GM12874 (cell line): ENCODE results near the gene AADAT.

Source experiments
- TF ChIP-seq, protein P1 (sequence below): IDR thresholded peaks from 2 replicates; pipeline ENCODE4 v1.5.1; 2011; ENCODE audit warnings: low read depth, mild to moderate bottlenecking, control low read depth, low read length, moderate library complexity; ENCODE audit not compliant: insufficient read depth

Gene AADAT

DNA sequence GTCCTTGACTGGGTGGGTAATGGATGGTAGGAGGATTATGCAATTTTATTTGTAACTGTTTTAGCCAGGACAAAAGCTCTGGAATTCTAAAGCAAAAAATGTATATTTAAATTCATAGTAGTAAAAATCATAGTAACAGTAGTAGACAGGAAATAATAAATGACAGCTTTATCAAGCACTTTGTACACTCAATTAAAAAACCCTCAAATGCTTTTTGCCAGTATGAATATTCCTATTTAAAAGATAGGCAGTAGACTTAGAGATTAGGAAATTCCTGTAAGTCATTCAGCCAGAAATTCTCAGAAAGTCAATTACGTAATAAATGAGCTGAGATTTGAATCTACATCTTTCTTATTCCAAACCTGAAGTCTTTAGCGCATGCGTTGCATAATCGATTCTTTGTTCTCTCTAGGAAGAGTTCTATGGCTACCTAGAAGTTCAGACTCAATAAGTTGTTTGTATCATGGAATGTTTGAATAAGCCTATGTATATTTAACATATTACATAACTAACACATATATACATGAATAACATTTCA lies 2.5 kb downstream of the AADAT start:
- TF ChIP-seq, protein P1, sequence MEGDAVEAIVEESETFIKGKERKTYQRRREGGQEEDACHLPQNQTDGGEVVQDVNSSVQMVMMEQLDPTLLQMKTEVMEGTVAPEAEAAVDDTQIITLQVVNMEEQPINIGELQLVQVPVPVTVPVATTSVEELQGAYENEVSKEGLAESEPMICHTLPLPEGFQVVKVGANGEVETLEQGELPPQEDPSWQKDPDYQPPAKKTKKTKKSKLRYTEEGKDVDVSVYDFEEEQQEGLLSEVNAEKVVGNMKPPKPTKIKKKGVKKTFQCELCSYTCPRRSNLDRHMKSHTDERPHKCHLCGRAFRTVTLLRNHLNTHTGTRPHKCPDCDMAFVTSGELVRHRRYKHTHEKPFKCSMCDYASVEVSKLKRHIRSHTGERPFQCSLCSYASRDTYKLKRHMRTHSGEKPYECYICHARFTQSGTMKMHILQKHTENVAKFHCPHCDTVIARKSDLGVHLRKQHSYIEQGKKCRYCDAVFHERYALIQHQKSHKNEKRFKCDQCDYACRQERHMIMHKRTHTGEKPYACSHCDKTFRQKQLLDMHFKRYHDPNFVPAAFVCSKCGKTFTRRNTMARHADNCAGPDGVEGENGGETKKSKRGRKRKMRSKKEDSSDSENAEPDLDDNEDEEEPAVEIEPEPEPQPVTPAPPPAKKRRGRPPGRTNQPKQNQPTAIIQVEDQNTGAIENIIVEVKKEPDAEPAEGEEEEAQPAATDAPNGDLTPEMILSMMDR, result no peak

DNA sequence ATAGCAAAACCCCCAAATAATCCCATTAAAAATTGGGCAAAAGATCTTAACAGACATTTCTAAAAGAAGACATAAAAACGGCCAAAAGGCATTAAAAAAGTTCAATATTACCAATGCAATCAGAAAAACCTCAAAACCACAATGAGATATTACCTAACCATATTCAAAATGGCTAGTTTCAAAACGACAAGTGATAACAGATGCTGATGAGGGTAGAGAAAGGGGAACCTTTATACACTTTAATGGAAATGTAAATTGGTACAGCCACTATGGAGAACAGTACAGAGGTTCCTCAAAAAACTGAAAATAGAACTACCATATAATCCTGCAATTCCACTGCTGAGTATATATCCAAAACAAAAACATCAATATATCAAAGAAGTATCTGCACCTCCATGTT lies 6.2 kb downstream of the AADAT start:
- TF ChIP-seq, protein P1, result no peak

DNA sequence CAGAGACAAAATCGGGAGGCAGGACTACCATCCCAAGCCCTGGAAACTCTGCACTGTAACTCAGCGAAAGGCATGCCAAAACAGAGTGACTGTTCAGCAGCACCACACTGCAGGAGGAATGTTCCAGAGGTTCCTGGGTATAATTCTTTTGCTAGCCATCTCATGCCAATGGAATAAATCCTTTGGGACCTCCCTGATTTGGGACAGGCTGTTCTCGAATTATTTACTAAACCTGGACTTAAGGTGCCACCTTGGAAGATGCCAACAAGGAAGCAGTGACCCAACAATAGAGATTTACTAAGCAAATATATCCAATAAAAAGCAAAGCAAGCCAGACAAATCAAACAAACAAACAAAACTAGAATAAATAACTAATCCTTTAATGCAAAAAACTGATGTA lies 9.3 kb downstream of the AADAT start:
- TF ChIP-seq, protein P1, result no peak

DNA sequence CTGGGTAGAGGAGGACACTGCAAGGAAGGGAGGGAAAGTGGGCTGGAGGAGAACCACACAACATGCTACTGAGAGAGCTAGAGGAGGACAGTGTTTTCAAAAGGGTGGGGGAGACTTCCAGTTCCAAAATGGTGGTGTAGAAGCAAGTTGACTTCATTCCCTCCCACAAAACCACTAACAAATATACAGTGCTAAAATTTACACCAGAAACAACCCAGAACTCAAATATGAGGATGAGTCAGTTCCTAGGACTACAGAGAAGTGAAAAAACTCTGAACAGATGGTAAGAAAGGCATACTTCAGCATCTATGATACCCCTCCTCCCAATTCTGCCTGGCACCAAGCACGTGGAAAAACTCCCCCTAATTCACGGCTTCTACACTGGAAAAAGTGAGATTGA lies 9.8 kb downstream of the AADAT start:
- TF ChIP-seq, protein P1, result no peak

DNA sequence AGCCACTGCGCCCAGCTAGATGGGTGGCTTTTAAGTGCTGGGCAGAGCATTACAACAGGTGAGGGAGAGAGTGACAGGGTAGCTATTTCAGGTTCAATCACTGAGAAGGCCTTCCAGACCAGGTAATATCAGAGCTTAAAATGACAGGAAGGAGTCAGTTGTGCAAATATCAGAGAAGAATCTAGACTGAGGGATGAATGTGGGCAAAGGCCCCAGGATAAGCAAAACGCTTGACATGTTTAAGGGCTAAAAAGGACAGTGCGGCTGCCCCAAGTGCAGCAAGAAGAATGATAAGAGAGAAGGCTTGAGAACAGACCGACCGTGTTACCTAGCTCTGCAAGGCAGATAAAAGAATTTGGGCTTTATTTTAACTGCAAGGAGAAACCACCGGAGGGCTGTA lies 18.6 kb downstream of the AADAT start:
- TF ChIP-seq, protein P1, result no peak

DNA sequence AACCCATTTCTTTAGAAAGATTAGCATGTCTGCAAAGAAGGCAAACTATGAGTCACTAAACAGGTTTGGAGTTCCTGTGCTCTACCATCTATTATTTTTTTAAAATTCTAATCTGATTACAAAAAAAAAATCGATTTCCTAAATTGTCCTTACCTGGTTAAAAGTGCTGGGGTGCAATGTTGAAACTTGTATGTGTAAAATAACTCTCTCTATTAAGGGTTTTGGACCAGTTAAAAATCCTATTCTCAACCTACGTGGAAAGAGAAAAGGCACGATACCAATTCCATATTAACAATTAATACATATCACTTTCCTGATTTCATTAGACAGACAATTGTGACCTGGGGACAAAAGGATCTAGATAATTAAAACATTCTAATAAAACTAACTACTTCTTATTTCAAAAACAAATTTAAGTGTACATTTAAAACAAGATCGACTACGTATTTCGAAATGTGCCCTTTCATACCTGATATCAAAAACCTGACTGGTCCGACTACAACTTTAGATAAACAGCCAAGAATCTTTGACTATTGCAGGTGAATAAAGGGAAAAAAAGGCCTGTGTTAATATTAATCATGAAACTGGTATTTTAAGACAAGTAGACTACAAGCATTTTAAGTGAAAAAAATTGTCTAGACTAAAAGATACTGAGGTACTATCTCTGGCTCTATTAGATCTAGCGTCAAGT lies 21.2 kb downstream of the AADAT start:
- TF ChIP-seq, protein P1, result no peak

DNA sequence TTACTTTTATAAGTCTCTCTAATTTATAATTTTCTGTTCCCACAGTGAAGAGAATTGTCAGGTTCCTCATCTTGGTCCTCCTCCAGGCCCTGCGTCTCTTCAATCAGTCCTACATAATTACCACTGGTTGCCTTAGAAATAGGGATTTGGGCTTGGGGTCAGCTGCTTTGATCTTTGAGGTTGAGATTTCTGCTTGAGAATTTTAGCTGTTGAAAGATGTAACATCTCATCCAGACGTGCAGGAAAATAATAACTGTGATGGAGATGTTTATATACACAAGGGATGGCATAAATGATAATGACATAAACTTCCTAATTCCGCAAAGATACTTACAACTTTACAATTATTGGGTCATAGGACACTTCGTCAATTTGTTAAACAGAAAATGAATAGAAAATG lies 30.3 kb downstream of the AADAT start:
- TF ChIP-seq, protein P1, result no peak

DNA sequence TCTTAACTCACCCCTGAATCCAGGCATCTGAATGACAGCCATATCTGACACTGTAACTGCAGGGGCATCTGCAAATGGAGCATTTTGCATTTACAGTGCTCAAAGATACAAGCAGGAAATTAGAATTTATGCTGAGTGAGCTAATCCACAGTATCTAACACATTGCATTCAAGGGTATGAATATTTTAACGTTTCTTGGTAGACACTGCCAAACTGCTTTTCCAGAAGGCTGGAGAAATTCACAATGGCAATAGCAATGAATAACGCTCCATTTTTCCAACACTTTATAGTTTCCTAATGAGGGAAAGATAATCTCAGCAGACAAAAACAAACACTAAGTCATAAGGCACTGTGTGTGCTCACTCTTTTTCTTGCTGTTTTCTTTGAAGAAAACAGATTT lies 30.9 kb downstream of the AADAT start:
- TF ChIP-seq, protein P1, result no peak
